Measurements from ENCODE around the gene SUCNR1.
"Not testable (repeated sequence)": the region's sequence is repeated elsewhere in the genome, so short reads cannot be mapped to it uniquely, and the experiment has no call there.

SUCNR1 gene

GRCh38 chr3:151875759-151876158 lies 2.3 kb downstream of the SUCNR1 start:
- Histone ChIP-seq H3K4me3 (ENCODE audit: low read length) (no peak overlapping the region), H3K36me3 (ENCODE audit: control insufficient read depth, insufficient read depth, low read length, severe bottlenecking) (no peaks in the 10 kb centered on the region), H3K9ac (ENCODE audit: low read length) (no peak overlapping the region), H3K4me1 (ENCODE audit: control insufficient read depth, insufficient read depth, low read length) (peaks cover 16% of the 10 kb centered on the region), H3K9me3 (ENCODE audit: control insufficient read depth, low read length) (no peaks in the 10 kb centered on the region), H3K27me3 (replicated peaks; ENCODE audit: control insufficient read depth, insufficient read depth, low read length) (no peaks in the 10 kb centered on the region)
- DNase-seq (ENCODE audit: low read depth) = no peak

DNA sequence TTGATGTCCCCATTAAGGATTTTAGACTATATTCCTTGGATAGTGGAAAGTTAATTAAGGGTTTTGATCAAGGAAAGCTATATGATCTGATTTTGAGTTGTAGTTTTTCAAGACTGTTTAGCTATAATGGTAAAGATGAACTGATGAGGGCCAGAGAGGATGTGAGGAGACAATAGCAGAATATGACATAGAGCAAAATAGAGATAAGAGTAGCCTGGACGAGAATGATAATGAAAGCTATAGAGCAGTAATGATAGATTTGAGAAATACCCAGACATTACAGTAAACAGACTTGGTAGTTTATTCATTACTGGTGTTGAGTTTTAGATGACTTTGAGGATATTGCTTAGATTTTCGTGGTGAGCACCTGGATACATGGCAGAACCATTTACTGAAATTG lies 3.8 kb downstream of the SUCNR1 start:
- no peak overlapping the region for H3K9ac ChIP-seq (ENCODE audit: low read length)
- H3K36me3 ChIP-seq (ENCODE audit: control insufficient read depth, insufficient read depth, low read length, severe bottlenecking) = no peaks in the 10 kb centered on the region
- no peaks in the 10 kb centered on the region for H3K27me3 ChIP-seq (replicated peaks; ENCODE audit: control insufficient read depth, insufficient read depth, low read length)
- H3K4me3 ChIP-seq (ENCODE audit: low read length) = no peak overlapping the region
- no peak for DNase-seq (ENCODE audit: low read depth)
- no peaks in the 10 kb centered on the region for H3K9me3 ChIP-seq (ENCODE audit: control insufficient read depth, low read length)
- peaks cover 16% of the 10 kb centered on the region for H3K4me1 ChIP-seq (ENCODE audit: control insufficient read depth, insufficient read depth, low read length)

DNA sequence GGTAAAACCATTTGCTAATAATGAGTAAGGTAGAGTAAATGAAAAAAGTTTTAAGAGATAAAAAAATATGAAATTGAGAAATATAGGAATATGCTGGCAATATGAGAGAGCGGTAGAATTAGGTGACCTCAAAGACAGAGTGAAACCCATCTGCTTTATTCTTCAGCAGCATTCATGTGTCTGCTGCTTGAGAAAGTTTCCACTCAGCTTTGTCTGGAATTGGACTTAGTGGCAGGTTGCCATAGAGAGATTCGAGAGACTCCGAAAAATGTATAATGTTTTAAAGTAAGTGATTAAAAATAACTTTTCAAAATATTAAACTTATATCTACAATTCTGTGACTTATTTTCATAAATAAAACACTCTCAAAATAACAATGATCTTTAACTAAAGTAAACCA lies 5.0 kb downstream of the SUCNR1 start:
- no peak for DNase-seq (ENCODE audit: low read depth)
- Histone ChIP-seq H3K9ac (ENCODE audit: low read length) (no peak overlapping the region), H3K9me3 (ENCODE audit: control insufficient read depth, low read length) (no peaks in the 10 kb centered on the region), H3K4me3 (ENCODE audit: low read length) (no peak overlapping the region), H3K27me3 (replicated peaks; ENCODE audit: control insufficient read depth, insufficient read depth, low read length) (no peaks in the 10 kb centered on the region), H3K36me3 (ENCODE audit: control insufficient read depth, insufficient read depth, low read length, severe bottlenecking) (no peaks in the 10 kb centered on the region), H3K4me1 (ENCODE audit: control insufficient read depth, insufficient read depth, low read length) (peaks cover 16% of the 10 kb centered on the region)

GRCh38 chr3:151879037-151879436 lies 5.6 kb downstream of the SUCNR1 start:
- H3K27me3 ChIP-seq (replicated peaks; ENCODE audit: control insufficient read depth, insufficient read depth, low read length) = no peaks in the 10 kb centered on the region
- no peak overlapping the region for H3K4me3 ChIP-seq (ENCODE audit: low read length)
- H3K9me3 ChIP-seq (ENCODE audit: control insufficient read depth, low read length) = peaks cover under 1% of the 10 kb centered on the region
- H3K4me1 ChIP-seq (ENCODE audit: control insufficient read depth, insufficient read depth, low read length) = peaks cover 16% of the 10 kb centered on the region
- no peak overlapping the region for H3K9ac ChIP-seq (ENCODE audit: low read length)
- H3K36me3 ChIP-seq (ENCODE audit: control insufficient read depth, insufficient read depth, low read length, severe bottlenecking) = no peaks in the 10 kb centered on the region
- no peak for DNase-seq (ENCODE audit: low read depth)

GRCh38 chr3:151879679-151880415 lies 6.4 kb downstream of the SUCNR1 start:
- H3K36me3 ChIP-seq (ENCODE audit: control insufficient read depth, insufficient read depth, low read length, severe bottlenecking) = no peaks in the 10 kb centered on the region
- no peaks in the 10 kb centered on the region for H3K27me3 ChIP-seq (replicated peaks; ENCODE audit: control insufficient read depth, insufficient read depth, low read length)
- H3K4me3 ChIP-seq (ENCODE audit: low read length) = no peak overlapping the region
- H3K9me3 ChIP-seq (ENCODE audit: control insufficient read depth, low read length) = peaks cover 7% of the 10 kb centered on the region
- H3K9ac ChIP-seq (ENCODE audit: low read length) = no peak overlapping the region
- H3K4me1 ChIP-seq (ENCODE audit: control insufficient read depth, insufficient read depth, low read length) = peaks cover 16% of the 10 kb centered on the region
- DNase-seq (ENCODE audit: low read depth) = no peak

GRCh38 chr3:151880416-151880690 lies 6.9 kb downstream of the SUCNR1 start:
- H3K27me3 ChIP-seq (replicated peaks; ENCODE audit: control insufficient read depth, insufficient read depth, low read length) = no peaks in the 10 kb centered on the region
- DNase-seq (ENCODE audit: low read depth) = no peak
- H3K9me3 ChIP-seq (ENCODE audit: control insufficient read depth, low read length) = peaks cover 7% of the 10 kb centered on the region
- peaks cover 16% of the 10 kb centered on the region for H3K4me1 ChIP-seq (ENCODE audit: control insufficient read depth, insufficient read depth, low read length)
- no peak overlapping the region for H3K4me3 ChIP-seq (ENCODE audit: low read length)
- no peaks in the 10 kb centered on the region for H3K36me3 ChIP-seq (ENCODE audit: control insufficient read depth, insufficient read depth, low read length, severe bottlenecking)
- no peak overlapping the region for H3K9ac ChIP-seq (ENCODE audit: low read length)

DNA sequence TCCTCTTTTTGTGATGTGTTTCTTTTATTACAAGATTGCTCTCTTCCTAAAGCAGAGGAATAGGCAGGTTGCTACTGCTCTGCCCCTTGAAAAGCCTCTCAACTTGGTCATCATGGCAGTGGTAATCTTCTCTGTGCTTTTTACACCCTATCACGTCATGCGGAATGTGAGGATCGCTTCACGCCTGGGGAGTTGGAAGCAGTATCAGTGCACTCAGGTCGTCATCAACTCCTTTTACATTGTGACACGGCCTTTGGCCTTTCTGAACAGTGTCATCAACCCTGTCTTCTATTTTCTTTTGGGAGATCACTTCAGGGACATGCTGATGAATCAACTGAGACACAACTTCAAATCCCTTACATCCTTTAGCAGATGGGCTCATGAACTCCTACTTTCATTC lies 7.7 kb downstream of the SUCNR1 start:
- Histone ChIP-seq H3K4me1 (ENCODE audit: control insufficient read depth, insufficient read depth, low read length) (peaks cover 11% of the 10 kb centered on the region), H3K9ac (ENCODE audit: low read length) (no peak overlapping the region), H3K27me3 (replicated peaks; ENCODE audit: control insufficient read depth, insufficient read depth, low read length) (no peaks in the 10 kb centered on the region), H3K36me3 (ENCODE audit: control insufficient read depth, insufficient read depth, low read length, severe bottlenecking) (no peaks in the 10 kb centered on the region), H3K9me3 (ENCODE audit: control insufficient read depth, low read length) (peaks cover 7% of the 10 kb centered on the region), H3K4me3 (ENCODE audit: low read length) (no peak overlapping the region)
- no peak for DNase-seq (ENCODE audit: low read depth)

- not testable (repeated sequence) for H3K4me1 ChIP-seq (ENCODE audit: control insufficient read depth, insufficient read depth, low read length); H3K4me3 ChIP-seq (ENCODE audit: low read length)
These were observed 12.0 kb downstream of the SUCNR1 start for GRCh38 chr3:151885397-151885796.

GRCh38 chr3:151887450-151888211 lies 14.2 kb downstream of the SUCNR1 start:
- H3K27me3 ChIP-seq (replicated peaks; ENCODE audit: control insufficient read depth, insufficient read depth, low read length); H3K9me3 ChIP-seq (ENCODE audit: control insufficient read depth, low read length); H3K36me3 ChIP-seq (ENCODE audit: control insufficient read depth, insufficient read depth, low read length, severe bottlenecking); H3K4me1 ChIP-seq (ENCODE audit: control insufficient read depth, insufficient read depth, low read length); DNase-seq (ENCODE audit: low read depth); H3K4me3 ChIP-seq (ENCODE audit: low read length); H3K9ac ChIP-seq (ENCODE audit: low read length): not testable (repeated sequence)

More at GRCh38 chr3:151885397-151885796, 12.0 kb downstream of the SUCNR1 start:
- DNase-seq (ENCODE audit: low read depth); H3K27me3 ChIP-seq (replicated peaks; ENCODE audit: control insufficient read depth, insufficient read depth, low read length); H3K9ac ChIP-seq (ENCODE audit: low read length); H3K9me3 ChIP-seq (ENCODE audit: control insufficient read depth, low read length); H3K36me3 ChIP-seq (ENCODE audit: control insufficient read depth, insufficient read depth, low read length, severe bottlenecking): not testable (repeated sequence)

GRCh38 chr3:151890721-151891141 lies 17.3 kb downstream of the SUCNR1 start:
- Histone ChIP-seq H3K36me3 (ENCODE audit: control insufficient read depth, insufficient read depth, low read length, severe bottlenecking) (no peaks in the 10 kb centered on the region), H3K4me3 (ENCODE audit: low read length) (no peak overlapping the region), H3K4me1 (ENCODE audit: control insufficient read depth, insufficient read depth, low read length) (no peaks in the 10 kb centered on the region), H3K9ac (ENCODE audit: low read length) (no peak overlapping the region), H3K9me3 (ENCODE audit: control insufficient read depth, low read length) (no peaks in the 10 kb centered on the region), H3K27me3 (replicated peaks; ENCODE audit: control insufficient read depth, insufficient read depth, low read length) (no peaks in the 10 kb centered on the region)
- DNase-seq (ENCODE audit: low read depth) = no peak

GRCh38 chr3:151891721-151892120 lies 18.3 kb downstream of the SUCNR1 start:
- no peaks in the 10 kb centered on the region for H3K36me3 ChIP-seq (ENCODE audit: control insufficient read depth, insufficient read depth, low read length, severe bottlenecking)
- no peaks in the 10 kb centered on the region for H3K4me1 ChIP-seq (ENCODE audit: control insufficient read depth, insufficient read depth, low read length)
- no peak overlapping the region for H3K4me3 ChIP-seq (ENCODE audit: low read length)
- H3K9ac ChIP-seq (ENCODE audit: low read length) = no peak overlapping the region
- no peaks in the 10 kb centered on the region for H3K9me3 ChIP-seq (ENCODE audit: control insufficient read depth, low read length)
- no peak for DNase-seq (ENCODE audit: low read depth)
- H3K27me3 ChIP-seq (replicated peaks; ENCODE audit: control insufficient read depth, insufficient read depth, low read length) = no peaks in the 10 kb centered on the region

Measured in adipocyte (in vitro differentiated cells).